Retinal pigment epithelial cell (primary cell): ENCODE data around the gene EDAR.

Experiments used
- DNase-seq: peaks from one replicate; pipeline ENCODE4 v3.0.0-alpha.2; 2010; ENCODE audit warnings: low read depth
- H3K4me3 ChIP-seq: 2 replicates; pipeline ENCODE4 v1.5.1; 2011; ENCODE audit warnings: mild to moderate bottlenecking, low read length, control low read depth, moderate library complexity
- CTCF ChIP-seq: conservative IDR thresholded peaks from 2 replicates; pipeline ENCODE4 v1.5.1; 2011; ENCODE audit warnings: low read depth, low read length, control low read depth, inconsistent platforms

EDAR gene

GRCh38 chr2:108918941-108919341 is 70.1 kb downstream of the EDAR start:
- DNase-seq, result no peak
- no peak for TF ChIP-seq CTCF
- no peak overlapping the region for H3K4me3 ChIP-seq

GRCh38 chr2:108918156-108918874 is 70.7 kb downstream of the EDAR start:
- no peak for TF ChIP-seq CTCF
- no peak for DNase-seq
- no peak overlapping the region for H3K4me3 ChIP-seq

- no peak overlapping the region for H3K4me3 ChIP-seq
- DNase-seq, result no peak
- no peak for TF ChIP-seq CTCF
Measured at GRCh38 chr2:108917526-108917925, 71.5 kb downstream of the EDAR start.

- no peak overlapping the region for H3K4me3 ChIP-seq
- TF ChIP-seq CTCF, result no peak
- no peak for DNase-seq
Measured at GRCh38 chr2:108916796-108917421, 72.1 kb downstream of the EDAR start.

- no peak for DNase-seq
- TF ChIP-seq CTCF, result no peak
- no peak overlapping the region for H3K4me3 ChIP-seq
Measured at GRCh38 chr2:108916122-108916795, 72.8 kb downstream of the EDAR start.

GRCh38 chr2:108912629-108912902 is 76.5 kb downstream of the EDAR start:
- H3K4me3 ChIP-seq, result no peak overlapping the region
- no peak for DNase-seq
- no peak for TF ChIP-seq CTCF
